Endothelial cell of umbilical vein (primary cell): Measurements from ENCODE around the gene CBLC.

Experiments used
- CTCF ChIP-seq, 2 donors: IDR thresholded peaks; 1 replicate in 1 of 2; 2 replicates in 1 of 2; pipeline ENCODE4 v1.5.1; 2011; ENCODE audit warnings: low read length in 2 of 2, mild to moderate bottlenecking in 2 of 2, moderate library complexity in 2 of 2, control low read depth in 1 of 2, inconsistent platforms in 1 of 2, low read depth in 1 of 2; ENCODE audit not compliant: insufficient read depth in 1 of 2; ENCODE audit errors: extremely low read depth in 1 of 2
- EZH2 ChIP-seq: IDR thresholded peaks from 2 replicates; pipeline ENCODE4 v1.6.1; 2012; ENCODE audit warnings: borderline replicate concordance, low read depth, mild to moderate bottlenecking, moderate library complexity, low read length, inconsistent platforms; ENCODE audit not compliant: severe bottlenecking
- JUN ChIP-seq: IDR thresholded peaks from 2 replicates; pipeline ENCODE4 v1.6.1; 2011; ENCODE audit warnings: borderline replicate concordance, low read depth; ENCODE audit not compliant: insufficient read length, insufficient read depth
- MYC ChIP-seq: IDR thresholded peaks from one replicate; pipeline ENCODE4 v1.6.1; 2011; ENCODE audit warnings: mild to moderate bottlenecking, low read depth, low read length
- POLR2A ChIP-seq: IDR thresholded peaks from 2 replicates; pipeline ENCODE4 v1.6.1; 2012; ENCODE audit warnings: low read depth, mild to moderate bottlenecking, control low read depth, low read length
- POLR2AphosphoS5 ChIP-seq: IDR thresholded peaks from 2 replicates; pipeline ENCODE4 v1.6.1; 2012; ENCODE audit warnings: low read depth, mild to moderate bottlenecking, control low read depth, low read length, moderate library complexity; ENCODE audit not compliant: insufficient read depth

DNA sequence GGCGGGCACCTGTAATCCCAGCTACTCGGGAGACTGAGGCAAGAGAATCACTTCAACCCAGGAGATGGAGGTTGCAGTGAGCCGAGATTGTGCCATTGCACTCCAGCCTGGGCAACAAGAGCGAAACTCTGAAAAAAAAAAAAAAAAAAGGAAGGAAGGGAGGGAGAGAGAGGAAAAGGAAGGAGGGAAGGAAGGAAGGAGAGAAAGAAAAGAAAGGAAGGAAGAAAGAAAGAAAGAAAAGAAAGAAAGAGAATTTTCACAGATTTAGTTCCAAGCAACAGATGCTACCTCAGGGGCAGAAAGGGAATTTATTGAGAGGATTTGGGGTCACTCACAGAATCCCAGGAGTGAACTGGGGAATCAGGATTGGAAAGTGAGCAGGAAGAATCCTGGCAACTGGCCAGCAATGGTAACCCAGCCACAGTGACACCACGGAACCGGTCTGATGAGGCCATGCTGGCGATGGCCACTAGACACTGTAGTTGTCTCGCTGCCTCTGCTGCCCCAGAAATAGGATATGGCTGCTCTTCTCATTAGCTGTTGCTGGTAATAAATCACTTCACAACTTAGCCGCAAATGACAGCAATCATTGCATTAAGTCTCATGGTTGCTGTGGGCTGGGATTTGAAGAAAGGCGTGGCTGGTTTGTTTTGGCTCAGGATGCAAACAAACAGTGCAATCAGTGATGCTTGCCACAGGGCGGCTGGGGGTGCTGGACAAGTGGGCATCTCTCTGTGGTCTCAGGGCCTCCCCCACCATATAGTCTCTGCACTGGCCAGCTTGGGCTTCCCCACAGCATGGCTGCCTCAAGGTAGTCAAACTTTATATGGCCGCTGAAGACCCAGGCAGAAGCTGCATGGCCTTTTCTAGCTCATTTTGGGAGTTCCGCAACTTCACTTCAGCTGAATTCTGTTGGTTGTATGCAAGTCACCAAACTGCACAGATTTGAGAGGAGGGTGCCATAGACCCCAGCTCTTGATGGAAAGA lies 26.0 kb downstream of the CBLC start:
- TF ChIP-seq MYC (no peak), EZH2 (no peak), CTCF (IDR thresholded peaks at IDR 0.05; ENCODE audit: extremely low read depth in 1 of 2, insufficient read depth in 1 of 2, low read depth in 1 of 2, low read length in 2 of 2) (no peak), POLR2AphosphoS5 (no peak), JUN (no peak), POLR2A (no peak)
